K562 (cell line): ENCODE data around the gene WDR86. TPM values are rescaled to one million over a fixed set of nuclear protein-coding genes. Genes with fewer than 3 reads are reported as not detected.

Experiments
- ATAC-seq: fragments of 200-7000 bp; cut with Tn5 transposase; 3 replicates; pipeline ENCODE4 v1.9.1; 2020; ENCODE audit warnings: moderate library complexity
- BruUV-seq: library from RNA; stranded (reverse); fragments of 400-500 nt; replicated peaks from 2 replicates; lab custom pipeline; 2021; lab: Mats Ljungman, UMichigan
- CTCF ChIA-PET: fragments of 300-600 bp; formaldehyde crosslinking; extraction: SDS; loops from one replicate; lab custom pipeline; 2021; ENCODE audit warnings: low intra/inter-chr PET ratio; lab: Yijun Ruan, JAX
- POLR2A ChIA-PET: fragments of 300-600, 350-650 bp; sonication (Branson Sonifier 250); formaldehyde crosslinking; extraction: SDS; loops from one replicate; lab custom pipeline; 2021; ENCODE audit warnings: antibody characterized with exemption, inconsistent platforms; lab: Yijun Ruan, JAX
- DNase-seq, 4 experiments: peaks; one replicate each; pipeline versions ENCODE4 v3.0.0 to v3.0.0-alpha.2; 2011 to 2018; ENCODE audit warnings: low spot score in 3 of 4, mixed read lengths in 3 of 4; ENCODE audit errors: extremely low read depth in 1 of 4
- FAIRE-seq: peaks from 2 replicates; lab custom pipeline; 2011; peaks lifted over from hg19 to GRCh38; lab: Jason Lieb, UNC
- H2AFZ ChIP-seq: 2 replicates; pipeline ENCODE4 v1.6.0; 2011; ENCODE audit warnings: low read depth, low read length, control low read depth, inconsistent platforms
- H3K27ac ChIP-seq: fragments of 200-600 bp; 3 replicates; pipeline ENCODE4 v1.8.0; 2011; ENCODE audit warnings: low read depth, mild to moderate bottlenecking, control low read depth, inconsistent platforms, low read length, moderate library complexity, mixed read lengths; ENCODE audit errors: extremely low read depth
- H3K27me3 ChIP-seq, 2 experiments: fragments of 300-600 bp in 1 of 2; 2 replicates in 1 of 2; 3 replicates in 1 of 2; pipeline versions ENCODE4 v1.6.0 to v1.8.0; 2011; ENCODE audit warnings: inconsistent platforms in 2 of 2, low read length in 2 of 2, mild to moderate bottlenecking in 1 of 2, mixed read lengths in 1 of 2, moderate library complexity in 1 of 2; ENCODE audit not compliant: control insufficient read depth in 2 of 2, insufficient read depth in 2 of 2
- H3K36me3 ChIP-seq: fragments of 300-600 bp; 3 replicates; pipeline ENCODE4 v1.8.0; 2011; ENCODE audit warnings: mild to moderate bottlenecking, low read length, inconsistent platforms; ENCODE audit not compliant: control insufficient read depth, insufficient read depth
- H3K4me1 ChIP-seq, 2 experiments: fragments of 200-600 bp in 1 of 2; replicated peaks in 1 of 2; 2 replicates in 1 of 2; 3 replicates in 1 of 2; pipeline versions ENCODE4 v1.5.1 to v1.8.0; 2011; ENCODE audit warnings: inconsistent platforms in 2 of 2, low read length in 2 of 2, mild to moderate bottlenecking in 1 of 2, mixed read lengths in 1 of 2, moderate library complexity in 1 of 2; ENCODE audit not compliant: control insufficient read depth in 2 of 2, insufficient read depth in 2 of 2
- H3K4me2 ChIP-seq: 2 replicates; pipeline ENCODE4 v1.6.1; 2011; ENCODE audit warnings: low read length, control low read depth, inconsistent platforms, mixed read lengths; ENCODE audit not compliant: insufficient read depth
- H3K4me3 ChIP-seq: fragments of 200-600 bp; sonication (generic), shearing (Covaris generic); 2 replicates; pipeline ENCODE4 v1.5.1; 2016; ENCODE audit warnings: control low read depth, inconsistent platforms
- H3K79me2 ChIP-seq: fragments of 200-600 bp; 3 replicates; pipeline ENCODE4 v1.8.0; 2011; ENCODE audit warnings: low read length, inconsistent platforms; ENCODE audit not compliant: control insufficient read depth, insufficient read depth
- H3K9ac ChIP-seq, 2 experiments: 2 replicates each; pipeline versions ENCODE4 v1.6.0 to v1.6.1; 2011; ENCODE audit warnings: low read depth in 2 of 2, low read length in 2 of 2, control low read depth in 1 of 2, inconsistent platforms in 1 of 2, mild to moderate bottlenecking in 1 of 2, mixed read lengths in 1 of 2; ENCODE audit not compliant: insufficient read depth in 1 of 2
- H3K9me1 ChIP-seq: one replicate; pipeline ENCODE4 v1.6.0; 2011; ENCODE audit warnings: inconsistent platforms, mild to moderate bottlenecking, low read length, moderate library complexity; ENCODE audit not compliant: control insufficient read depth, insufficient read depth
- H3K9me3 ChIP-seq: replicated peaks from 2 replicates; pipeline ENCODE4 v1.5.1; 2011; ENCODE audit warnings: low read depth, low read length, inconsistent platforms; ENCODE audit not compliant: control insufficient read depth, insufficient read depth
- H4K20me1 ChIP-seq: replicated peaks from 2 replicates; pipeline ENCODE4 v1.6.1; 2011; ENCODE audit warnings: low read length, inconsistent platforms, mixed read lengths; ENCODE audit not compliant: control insufficient read depth, insufficient read depth
- CC2D1A ChIP-seq: fragments of 450-650 bp; IDR thresholded peaks from 2 replicates; pipeline ENCODE4 v1.6.1; 2017; ENCODE audit warnings: mild to moderate bottlenecking
- PYGO2 ChIP-seq: fragments of 450-650 bp; IDR thresholded peaks from 2 replicates; pipeline ENCODE4 v1.6.1; 2016; ENCODE audit warnings: mild to moderate bottlenecking, missing genetic modification characterization, moderate library complexity, missing compliant biosample characterization
- ZBTB7A ChIP-seq: IDR thresholded peaks from 2 replicates; pipeline ENCODE4 v1.6.1; 2011; ENCODE audit warnings: low read depth, mild to moderate bottlenecking, low read length, moderate library complexity, borderline replicate concordance; ENCODE audit not compliant: control insufficient read depth
- ZNF263 ChIP-seq: sonication (generic); formaldehyde crosslinking; IDR thresholded peaks from 2 replicates; pipeline ENCODE4 v1.8.0; 2022; ENCODE audit warnings: mild to moderate bottlenecking, missing genetic modification reagents, borderline replicate concordance
- whole genome bisulfite sequencing: fragments of 100-300 bp; shearing (Covaris generic); methylation state at CpG from one replicate; pipeline ENCODE4 v1.1.6; 2016; ENCODE audit warnings: low coverage, mixed read lengths; ENCODE audit not compliant: insufficient coverage; ENCODE audit errors: missing lambda C conversion rate; 5-methylcytosine and 5-hydroxymethylcytosine counted together
- in situ Hi-C: fragments of 300-500 bp; cut with MboI; formaldehyde crosslinking; loops from 4 replicates; pipeline ENCODE4 v1.15.0; 2018; ENCODE audit warnings: inconsistent platforms, mixed read lengths
- intact Hi-C: fragments of 100-400 bp; cut with micrococcal nuclease; formaldehyde crosslinking; loops from 2 replicates; pipeline ENCODE4 v1.14.2; 2022
- polyA plus RNA-seq, 8 experiments: library from polyadenylated mRNA; depleted of rRNA in 4 of 8; stranded (reverse) in 5 of 8; unstranded in 3 of 8; fragments of >200 nt; fragmentation: Nextera tagmentation in 2 of 8; fragmentation: Illumina TruSeq in 1 of 8; extraction: Ambion mirVana in 2 of 8; extraction: Trizol in 1 of 8; gene quantifications; 2 replicates each; pipeline versions ENCODE4 v1.2.1 to v1.2.3, GENCODE V29; 2011 to 2014; ENCODE audit warnings: inconsistent platforms in 1 of 8, missing spikeins in 1 of 8
- total RNA-seq, 7 experiments: library from RNA; depleted of rRNA in 6 of 7; stranded (reverse); fragments of >200 nt in 6 of 7; fragmentation: Illumina TruSeq in 2 of 7; extraction: Trizol in 2 of 7; gene quantifications; 2 replicates each; pipeline versions ENCODE4 v1.2.1 to v1.2.3, GENCODE V29; 2011 to 2021; ENCODE audit warnings: low replicate concordance in 1 of 7
- TF ChIP-seq, protein P1 (sequence below), 3 experiments: IDR thresholded peaks in 2 of 3; conservative IDR thresholded peaks in 1 of 3; 2 replicates each; pipeline ENCODE4 v1.5.1; 2011 to 2012; ENCODE audit warnings: low read length in 3 of 3, mild to moderate bottlenecking in 3 of 3, control low read depth in 2 of 3, improper control_type of control experiment in 1 of 3, inconsistent platforms in 1 of 3, low read depth in 1 of 3, mixed read lengths in 1 of 3, moderate library complexity in 1 of 3; ENCODE audit not compliant: insufficient read depth in 2 of 3

Gene WDR86
- total and polyA plus RNA-seq, 9 of the 15 experiments (the other 6 are each of a cell fraction or from before 2014, with no cell fraction given): 0.24 TPM; not detected in 8

DNA sequence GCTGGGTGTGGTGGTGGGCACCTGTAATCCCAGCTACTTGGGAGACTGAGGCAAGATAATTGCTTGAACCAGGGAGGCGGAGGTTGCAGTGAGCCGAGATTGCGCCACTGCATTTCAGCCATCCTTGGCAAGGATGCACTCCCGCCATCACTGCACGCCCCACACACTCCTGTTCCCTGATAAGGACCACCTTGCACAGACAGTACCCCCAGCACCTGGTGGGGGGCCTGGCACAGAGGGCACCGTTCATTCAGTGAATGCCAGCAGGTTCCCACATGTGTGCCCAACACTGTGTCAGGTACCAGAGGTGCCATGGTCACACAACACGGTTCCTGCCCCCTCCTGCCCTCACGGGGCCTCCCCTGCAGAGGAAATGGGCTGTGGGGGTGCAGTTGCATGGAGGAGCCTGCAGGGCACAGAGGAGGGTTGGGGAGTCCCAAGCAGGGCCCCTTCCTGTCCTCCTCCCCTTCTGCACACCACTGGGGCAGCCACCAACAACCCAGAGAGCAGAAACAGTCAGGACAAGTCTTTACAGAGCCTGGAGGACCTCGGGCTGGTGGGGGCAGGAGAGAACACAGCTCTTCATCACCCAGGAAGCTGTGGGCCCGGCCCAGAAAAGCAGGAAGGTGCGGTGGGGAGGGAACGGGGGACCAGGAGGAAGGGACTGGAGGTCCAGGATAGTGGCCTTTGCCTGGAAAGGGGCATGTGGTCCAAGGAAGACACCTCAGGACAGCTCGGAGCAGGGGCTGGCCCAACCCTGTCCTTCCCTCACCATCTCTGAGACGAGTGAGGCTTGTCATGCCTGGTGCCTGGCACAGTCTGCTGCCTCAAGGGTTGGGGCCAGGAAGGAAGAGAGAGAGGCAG lies 23.1 kb upstream of the WDR86 start:
- H3K27me3 ChIP-seq: peaks cover 15 to 86% of the 10 kb centered on the region in 2 experiments; a peak in 4 of 5 replicates
- ChIA-PET CTCF (interaction anchor here (0.6 kb wide), 1 partner anchor 16 kb away, joined by 3 read pairs; no protein-coding TSS in a partner anchor), POLR2A (interaction anchor here (0.6 to 0.7 kb wide), 2 partner anchors 10 to 396 kb away, joined by 3 read pairs; no protein-coding TSS in a partner anchor)
- in situ Hi-C loops (no loop called here), intact Hi-C loops (no loop called here)
- BruUV-seq: no TSS peak
- no peaks in the 10 kb centered on the region for H3K79me2 ChIP-seq
- FAIRE-seq (no peak), ATAC-seq (peak; percentile 49), DNase-seq (no peak)
- no peaks in the 10 kb centered on the region for H3K9me3 ChIP-seq
- H3K4me2 ChIP-seq: no peak overlapping the region
- H3K4me3 ChIP-seq: no peak overlapping the region
- no peak overlapping the region for H3K27ac ChIP-seq
- H3K9me1 ChIP-seq: no peaks in the 10 kb centered on the region
- H3K4me1 ChIP-seq: peaks cover 0 to 24% of the 10 kb centered on the region in 2 experiments; a peak in 3 of 5 replicates
- peaks cover 8% of the 10 kb centered on the region; the same call in 1 of the 2 replicates for H4K20me1 ChIP-seq
- no peak overlapping the region for H2AFZ ChIP-seq
- WGBS: 15% methylated on average over 14 of the region's 14 CpGs
- H3K36me3 ChIP-seq: no peaks in the 10 kb centered on the region
- 0 out of 4 replicates have a peak overlapping the region, but pooled peaks of 1 of the 2 experiments have one; percentile 5 for H3K9ac ChIP-seq
- TF ChIP-seq CC2D1A (no peak), ZBTB7A (peak; percentile 41; the same call in 1 of the 2 replicates), ZNF263 (CRISPR knock-in tag) (0 out of 2 replicates have a peak, but pooled peaks have one; percentile 14), PYGO2 (tag) (no peak)
- TF ChIP-seq, protein P1, sequence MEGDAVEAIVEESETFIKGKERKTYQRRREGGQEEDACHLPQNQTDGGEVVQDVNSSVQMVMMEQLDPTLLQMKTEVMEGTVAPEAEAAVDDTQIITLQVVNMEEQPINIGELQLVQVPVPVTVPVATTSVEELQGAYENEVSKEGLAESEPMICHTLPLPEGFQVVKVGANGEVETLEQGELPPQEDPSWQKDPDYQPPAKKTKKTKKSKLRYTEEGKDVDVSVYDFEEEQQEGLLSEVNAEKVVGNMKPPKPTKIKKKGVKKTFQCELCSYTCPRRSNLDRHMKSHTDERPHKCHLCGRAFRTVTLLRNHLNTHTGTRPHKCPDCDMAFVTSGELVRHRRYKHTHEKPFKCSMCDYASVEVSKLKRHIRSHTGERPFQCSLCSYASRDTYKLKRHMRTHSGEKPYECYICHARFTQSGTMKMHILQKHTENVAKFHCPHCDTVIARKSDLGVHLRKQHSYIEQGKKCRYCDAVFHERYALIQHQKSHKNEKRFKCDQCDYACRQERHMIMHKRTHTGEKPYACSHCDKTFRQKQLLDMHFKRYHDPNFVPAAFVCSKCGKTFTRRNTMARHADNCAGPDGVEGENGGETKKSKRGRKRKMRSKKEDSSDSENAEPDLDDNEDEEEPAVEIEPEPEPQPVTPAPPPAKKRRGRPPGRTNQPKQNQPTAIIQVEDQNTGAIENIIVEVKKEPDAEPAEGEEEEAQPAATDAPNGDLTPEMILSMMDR (IDR thresholded peaks at IDR 0.05 in 2 of 3, conservative IDR thresholded peaks at IDR 0.05 in 1 of 3; ENCODE audit: insufficient read depth in 2 of 3, low read depth in 1 of 3, low read length in 3 of 3): peak in 2 of 3 experiments; percentile 35 to 40; a peak in 2 of 6 replicates
